Measurements from ENCODE around the gene RDH5. TPM values are rescaled to one million over a fixed set of nuclear protein-coding genes. Genes with fewer than 3 reads are reported as not detected.
"Not testable (repeated sequence)": the region's sequence is repeated elsewhere in the genome, so short reads cannot be mapped to it uniquely, and the experiment has no call there.

RDH5 gene
- total RNA-seq, 4 donors from 2014 or later = 28.0 to 54.6 (median 38.4) TPM

DNA sequence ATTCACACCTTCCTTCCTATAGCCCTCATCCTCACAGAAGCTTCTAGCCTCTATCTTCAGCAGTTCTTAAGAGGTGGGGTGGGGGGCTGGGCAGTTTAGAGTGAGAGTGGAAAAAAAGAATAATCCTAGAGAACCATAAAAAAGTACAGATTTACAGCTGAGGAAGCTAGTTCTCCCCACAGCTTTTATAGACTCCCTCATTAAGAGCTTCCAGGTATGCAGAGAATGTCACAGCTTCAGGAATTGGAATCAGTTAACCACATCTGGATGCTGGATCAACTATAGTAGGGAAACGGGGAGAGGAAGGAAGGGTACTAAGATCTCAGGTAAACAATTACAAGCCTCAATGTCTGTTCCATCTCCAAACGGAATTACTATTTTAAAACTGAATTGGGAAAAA lies 35.1 kb downstream of the RDH5 start:
- Histone ChIP-seq H3K4me3 (no peak overlapping the region), H3K9me3 (no peaks in the 10 kb centered on the region), H3K27ac (no peak overlapping the region), H3K4me1 (no peaks in the 10 kb centered on the region), H3K36me3 (peaks cover 2 to 89% (median 13%) of the 10 kb centered on the region in 3 donors), H3K27me3 (no peaks in the 10 kb centered on the region)
- no peak for TF ChIP-seq POLR2A (IDR thresholded peaks at IDR 0.05)
- TF ChIP-seq, protein P1, sequence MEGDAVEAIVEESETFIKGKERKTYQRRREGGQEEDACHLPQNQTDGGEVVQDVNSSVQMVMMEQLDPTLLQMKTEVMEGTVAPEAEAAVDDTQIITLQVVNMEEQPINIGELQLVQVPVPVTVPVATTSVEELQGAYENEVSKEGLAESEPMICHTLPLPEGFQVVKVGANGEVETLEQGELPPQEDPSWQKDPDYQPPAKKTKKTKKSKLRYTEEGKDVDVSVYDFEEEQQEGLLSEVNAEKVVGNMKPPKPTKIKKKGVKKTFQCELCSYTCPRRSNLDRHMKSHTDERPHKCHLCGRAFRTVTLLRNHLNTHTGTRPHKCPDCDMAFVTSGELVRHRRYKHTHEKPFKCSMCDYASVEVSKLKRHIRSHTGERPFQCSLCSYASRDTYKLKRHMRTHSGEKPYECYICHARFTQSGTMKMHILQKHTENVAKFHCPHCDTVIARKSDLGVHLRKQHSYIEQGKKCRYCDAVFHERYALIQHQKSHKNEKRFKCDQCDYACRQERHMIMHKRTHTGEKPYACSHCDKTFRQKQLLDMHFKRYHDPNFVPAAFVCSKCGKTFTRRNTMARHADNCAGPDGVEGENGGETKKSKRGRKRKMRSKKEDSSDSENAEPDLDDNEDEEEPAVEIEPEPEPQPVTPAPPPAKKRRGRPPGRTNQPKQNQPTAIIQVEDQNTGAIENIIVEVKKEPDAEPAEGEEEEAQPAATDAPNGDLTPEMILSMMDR (IDR thresholded peaks at IDR 0.05) = no peak
- 45 to 47% methylated on average over 2 of the region's 2 CpGs for WGBS, 2 donors
- no peak for DNase-seq (ENCODE audit: low spot score in 2 of 2)

DNA sequence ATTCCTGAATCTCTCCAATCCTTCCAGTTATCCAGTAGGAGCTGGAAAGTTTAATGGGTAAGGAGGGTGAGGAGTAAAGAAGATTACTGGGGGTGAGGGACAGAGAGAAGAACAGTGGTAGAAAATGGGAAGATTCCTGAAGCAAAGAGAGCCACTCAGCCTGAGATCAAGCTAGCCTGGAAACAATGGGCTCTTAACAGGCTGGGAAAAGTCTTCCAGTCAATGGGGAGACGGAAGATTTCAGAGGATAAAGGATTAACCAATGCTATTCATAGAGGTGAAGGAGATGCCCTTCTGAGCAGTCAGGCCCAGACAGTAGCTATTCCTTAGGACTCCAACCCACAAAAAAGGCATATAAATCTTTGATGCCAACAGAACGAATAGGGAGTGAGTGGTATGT lies 37.5 kb downstream of the RDH5 start:
- H3K36me3 ChIP-seq = peaks cover under 1 to 86% (median 13%) of the 10 kb centered on the region in 3 donors
- DNase-seq (ENCODE audit: low spot score in 2 of 2) = no peak

DNA sequence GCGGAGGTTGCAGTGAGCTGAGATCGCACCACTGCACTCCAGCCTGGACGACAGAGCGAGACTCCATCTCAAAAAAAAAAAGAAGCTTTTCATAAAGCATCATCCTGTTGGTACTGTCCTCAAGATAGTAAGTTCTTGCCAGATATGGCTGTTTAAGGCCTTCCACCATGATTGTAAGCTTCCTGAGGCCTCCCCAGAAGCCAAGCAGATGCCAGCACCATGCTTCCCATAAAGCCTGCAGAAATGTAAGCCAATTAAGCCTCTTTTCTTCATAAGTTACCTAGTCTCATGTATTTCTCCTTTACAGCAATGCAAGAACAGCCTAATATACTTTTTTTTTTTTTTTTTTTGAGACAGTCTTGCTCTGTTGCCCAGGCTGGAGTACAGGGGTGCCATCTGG lies 38.4 kb downstream of the RDH5 start:
- H3K27me3 ChIP-seq; H3K27ac ChIP-seq; H3K4me1 ChIP-seq; DNase-seq (ENCODE audit: low spot score in 2 of 2); H3K4me3 ChIP-seq; H3K9me3 ChIP-seq: not testable (repeated sequence)
- 96 to 98% methylated on average over 4 of the region's 4 CpGs for WGBS, 2 donors
- peaks cover 0 to 87% (median 13%) of the 10 kb centered on the region in 3 donors for H3K36me3 ChIP-seq

More for the DNA sequence above, 37.5 kb downstream of the RDH5 start:
- H3K27ac ChIP-seq = no peak overlapping the region
- no peaks in the 10 kb centered on the region for H3K4me1 ChIP-seq
- no peaks in the 10 kb centered on the region for H3K9me3 ChIP-seq
- no peaks in the 10 kb centered on the region for H3K27me3 ChIP-seq
- TF ChIP-seq POLR2A (IDR thresholded peaks at IDR 0.05) (no peak), EP300 (IDR thresholded peaks at IDR 0.05) (no peak)
- TF ChIP-seq, protein P1 (IDR thresholded peaks at IDR 0.05) = no peak
- 55 to 58% methylated on average over 2 of the region's 2 CpGs for WGBS, 2 donors
- no peak overlapping the region for H3K4me3 ChIP-seq

DNA sequence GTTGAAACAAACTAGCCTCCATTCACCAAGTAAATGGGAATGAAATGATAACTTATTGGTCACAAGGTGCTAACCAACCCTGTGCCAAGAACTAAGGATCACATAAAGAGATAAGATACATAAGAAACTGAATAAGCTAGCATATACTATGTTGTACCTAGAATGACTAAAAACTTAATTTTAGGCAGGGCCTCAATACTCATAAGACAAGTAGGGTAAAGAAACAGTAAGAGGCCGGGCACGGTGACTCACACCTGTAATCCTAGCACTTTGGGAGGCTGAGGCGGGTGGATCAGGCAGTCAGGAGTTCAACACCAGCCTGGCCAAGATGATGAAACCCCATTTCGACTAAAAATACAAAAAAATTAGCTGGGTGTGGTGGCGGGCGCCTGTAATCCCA lies 40.5 kb downstream of the RDH5 start:
- no peaks in the 10 kb centered on the region for H3K27me3 ChIP-seq
- 95% methylated on average over 6 of the region's 6 CpGs for WGBS, 2 donors
- DNase-seq (ENCODE audit: low spot score in 2 of 2) = no peak
- no peak overlapping the region for H3K27ac ChIP-seq
- H3K4me1 ChIP-seq = no peaks in the 10 kb centered on the region
- TF ChIP-seq POLR2A (IDR thresholded peaks at IDR 0.05) (no peak), EP300 (IDR thresholded peaks at IDR 0.05) (no peak)
- TF ChIP-seq, protein P1 (IDR thresholded peaks at IDR 0.05) = no peak
- H3K9me3 ChIP-seq = no peaks in the 10 kb centered on the region
- H3K4me3 ChIP-seq = no peak overlapping the region
- H3K36me3 ChIP-seq = peaks cover 0 to 79% (median 13%) of the 10 kb centered on the region in 3 donors

DNA sequence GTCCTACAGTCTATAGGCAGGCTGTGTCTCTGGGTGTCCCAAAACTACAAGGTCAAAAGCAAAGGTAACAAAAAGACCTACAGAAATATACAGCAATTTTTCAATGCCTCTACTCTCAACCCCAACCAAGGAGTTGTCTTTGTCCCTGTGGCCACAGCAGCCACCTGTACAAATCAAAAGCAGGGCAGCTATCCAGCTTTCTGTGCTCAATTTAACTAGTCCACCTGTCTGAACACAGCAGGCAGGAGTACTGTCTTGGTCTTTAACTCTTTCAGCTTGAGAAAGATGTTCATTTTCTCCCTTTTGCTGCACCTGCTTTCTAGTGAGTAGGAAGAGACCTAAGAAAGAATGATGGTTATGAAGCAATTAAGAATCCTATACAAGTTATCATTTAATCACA lies 42.5 kb downstream of the RDH5 start:
- peaks cover 0 to 75% (median 13%) of the 10 kb centered on the region in 3 donors for H3K36me3 ChIP-seq
- no peaks in the 10 kb centered on the region for H3K4me1 ChIP-seq
- DNase-seq (ENCODE audit: low spot score in 2 of 2) = no peak
- no peak for TF ChIP-seq EP300 (IDR thresholded peaks at IDR 0.05)
- TF ChIP-seq, protein P1 (IDR thresholded peaks at IDR 0.05) = no peak
- no peak for TF ChIP-seq POLR2A (IDR thresholded peaks at IDR 0.05)
- no peaks in the 10 kb centered on the region for H3K27me3 ChIP-seq
- H3K4me3 ChIP-seq = no peak overlapping the region
- no peak overlapping the region for H3K27ac ChIP-seq
- H3K9me3 ChIP-seq = no peaks in the 10 kb centered on the region

DNA sequence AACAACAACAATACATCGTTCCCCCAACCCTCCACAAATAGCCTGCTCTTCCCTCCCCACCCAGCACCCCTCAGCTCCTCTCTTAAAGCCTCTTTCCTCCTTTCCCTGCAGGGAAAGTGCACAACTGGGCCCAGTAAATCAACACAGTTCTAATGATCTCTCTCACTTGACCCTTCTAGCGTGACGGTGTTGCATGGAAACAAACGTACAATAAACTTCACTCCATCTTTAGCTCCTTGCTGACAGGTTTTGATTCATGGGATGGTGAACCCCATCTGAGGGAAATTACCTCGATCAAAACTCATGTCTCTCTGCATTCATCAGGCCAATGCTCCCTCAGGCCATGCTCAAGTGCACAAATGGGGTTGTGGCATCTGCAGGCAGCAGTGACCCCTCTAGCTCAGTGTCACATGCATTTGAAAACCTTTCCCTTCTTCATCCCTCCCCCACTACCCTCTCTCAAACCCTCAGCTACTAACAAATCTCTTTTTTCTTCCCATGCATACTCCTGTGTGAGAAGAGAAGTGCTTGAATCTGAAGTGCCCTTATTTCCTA lies 45.6 kb downstream of the RDH5 start:
- WGBS, 2 donors = 56 to 59% methylated on average over 5 of the region's 5 CpGs
- TF ChIP-seq, protein P1 (IDR thresholded peaks at IDR 0.05) = no peak
- TF ChIP-seq EP300 (IDR thresholded peaks at IDR 0.05) (no peak), POLR2A (IDR thresholded peaks at IDR 0.05) (no peak)

More for the DNA sequence above, 45.6 kb downstream of the RDH5 start:
- no peaks in the 10 kb centered on the region for H3K4me1 ChIP-seq
- no peak overlapping the region for H3K4me3 ChIP-seq
- no peak overlapping the region for H3K27ac ChIP-seq
- H3K36me3 ChIP-seq = peaks cover 0 to 62% (median 0%) of the 10 kb centered on the region in 3 donors
- no peak for DNase-seq (ENCODE audit: low spot score in 2 of 2)
- H3K27me3 ChIP-seq = no peaks in the 10 kb centered on the region
- H3K9me3 ChIP-seq = no peaks in the 10 kb centered on the region
